IMR-90 (cell line): Measurements from ENCODE around the gene PRKN. TPM values are rescaled to one million over a fixed set of nuclear protein-coding genes. Genes with fewer than 3 reads are reported as not detected.

Experiments used
- ATAC-seq: fragments of 200-7000 bp; cut with Tn5 transposase; 2 replicates; pipeline ENCODE4 v1.9.1; 2020; ENCODE audit warnings: low read depth, mild to moderate bottlenecking, moderate library complexity
- BruUV-seq: library from RNA; stranded (reverse); fragments of 400-500 nt; replicated peaks from 2 replicates; lab custom pipeline; 2021; lab: Mats Ljungman, UMichigan
- CTCF ChIA-PET: fragments of 300-600 bp; formaldehyde crosslinking; extraction: SDS; loops from one replicate; lab custom pipeline; 2021; ENCODE audit warnings: antibody characterized with exemption; lab: Yijun Ruan, JAX
- POLR2A ChIA-PET: fragments of 300-600 bp; sonication (Branson Sonifier 250); formaldehyde crosslinking; loops from one replicate; lab custom pipeline; 2022; ENCODE audit warnings: antibody characterized with exemption; ENCODE audit not compliant: unreplicated experiment; lab: Charles Lee
- DNase-seq: peaks from one replicate; pipeline ENCODE4 v3.0.0; 2013
- H2AFZ ChIP-seq: replicated peaks from 2 replicates; pipeline ENCODE3; 2013; ENCODE audit warnings: low read length, mild to moderate bottlenecking; ENCODE audit not compliant: poor library complexity
- H2AK5ac ChIP-seq: 2 replicates; pipeline ENCODE4 v1.6.1; 2013; ENCODE audit warnings: low read depth, low read length, inconsistent platforms
- H2AK9ac ChIP-seq: replicated peaks from 2 replicates; pipeline ENCODE3; 2013; ENCODE audit warnings: mild to moderate bottlenecking, low read depth, low read length, moderate library complexity; ENCODE audit not compliant: poor library complexity
- H2BK120ac ChIP-seq: 2 replicates; pipeline ENCODE4 v1.6.1; 2013; ENCODE audit warnings: low read depth, low read length, inconsistent platforms
- H2BK15ac ChIP-seq: 3 replicates; pipeline ENCODE4 v1.6.1; 2013; ENCODE audit warnings: low read depth, low read length, inconsistent platforms
- H2BK20ac ChIP-seq: 2 replicates; pipeline ENCODE4 v1.6.1; 2013; ENCODE audit warnings: low read depth, mild to moderate bottlenecking, inconsistent platforms, low read length, moderate library complexity
- H2BK5ac ChIP-seq: 2 replicates; pipeline ENCODE4 v1.6.1; 2013; ENCODE audit warnings: mild to moderate bottlenecking, low read depth, low read length, inconsistent platforms; ENCODE audit not compliant: poor library complexity, severe bottlenecking
- H3K14ac ChIP-seq: replicated peaks from 2 replicates; pipeline ENCODE4 v1.6.1; 2013; ENCODE audit warnings: low read depth, low read length, inconsistent platforms
- H3K18ac ChIP-seq: 2 replicates; pipeline ENCODE4 v1.6.1; 2013; ENCODE audit warnings: low read depth, low read length, control low read depth
- H3K23ac ChIP-seq: 2 replicates; pipeline ENCODE4 v1.6.1; 2013; ENCODE audit warnings: low read depth, low read length, inconsistent platforms
- H3K27ac ChIP-seq: 2 replicates; pipeline ENCODE4 v1.5.1; 2013; ENCODE audit warnings: mild to moderate bottlenecking, control low read depth, low read length; ENCODE audit not compliant: insufficient read depth
- H3K27me3 ChIP-seq: 2 replicates; pipeline ENCODE4 v1.6.1; 2013; ENCODE audit warnings: low read length; ENCODE audit not compliant: control insufficient read depth, insufficient read depth
- H3K36me3 ChIP-seq: 2 replicates; pipeline ENCODE4 v1.6.1; 2013; ENCODE audit warnings: low read length, mixed read lengths; ENCODE audit not compliant: control insufficient read depth, insufficient read depth
- H3K4ac ChIP-seq: 2 replicates; pipeline ENCODE4 v1.6.1; 2013; ENCODE audit warnings: low read depth, low read length, inconsistent platforms
- H3K4me1 ChIP-seq: 2 replicates; pipeline ENCODE4 v1.6.1; 2013; ENCODE audit warnings: low read length, mixed read lengths; ENCODE audit not compliant: control insufficient read depth, insufficient read depth
- H3K4me2 ChIP-seq: 2 replicates; pipeline ENCODE4 v1.6.1; 2013; ENCODE audit warnings: low read depth, mild to moderate bottlenecking, control low read depth, low read length, moderate library complexity
- H3K4me3 ChIP-seq: 2 replicates; pipeline ENCODE4 v1.5.1; 2013; ENCODE audit warnings: low read depth, mild to moderate bottlenecking, control low read depth, low read length, moderate library complexity; ENCODE audit not compliant: insufficient read depth
- H3K56ac ChIP-seq: 2 replicates; pipeline ENCODE4 v1.6.1; 2013; ENCODE audit warnings: low read length, inconsistent platforms; ENCODE audit not compliant: insufficient read depth; ENCODE audit errors: extremely low read depth
- H3K79me1 ChIP-seq, 2 experiments: 2 replicates each; pipeline ENCODE4 v1.6.1; 2013; ENCODE audit warnings: low read length in 2 of 2, inconsistent platforms in 1 of 2, low read depth in 1 of 2
- H3K9ac ChIP-seq: 2 replicates; pipeline ENCODE4 v1.6.1; 2013; ENCODE audit warnings: low read depth, low read length, control low read depth
- H3K9me1 ChIP-seq: 2 replicates; pipeline ENCODE4 v1.6.1; 2013; ENCODE audit warnings: low read length, inconsistent platforms; ENCODE audit not compliant: insufficient read depth
- H3K9me3 ChIP-seq: 2 replicates; pipeline ENCODE4 v1.6.1; 2013; ENCODE audit warnings: low read length; ENCODE audit not compliant: control insufficient read depth, insufficient read depth
- H4K20me1 ChIP-seq: 2 replicates; pipeline ENCODE4 v1.6.1; 2013; ENCODE audit warnings: low read length, inconsistent platforms; ENCODE audit not compliant: insufficient read depth
- H4K5ac ChIP-seq: 2 replicates; pipeline ENCODE4 v1.6.1; 2013; ENCODE audit warnings: mild to moderate bottlenecking, low read depth, low read length, control low read depth
- H4K8ac ChIP-seq, 2 experiments: 2 replicates each; pipeline ENCODE4 v1.6.1; 2013; ENCODE audit warnings: low read depth in 2 of 2, low read length in 2 of 2, control low read depth in 1 of 2, inconsistent platforms in 1 of 2
- H4K91ac ChIP-seq: 2 replicates; pipeline ENCODE4 v1.6.1; 2013; ENCODE audit warnings: low read depth, low read length, inconsistent platforms; ENCODE audit not compliant: insufficient read depth
- BHLHE40 ChIP-seq: fragments of 150-350 bp; IDR thresholded peaks from 2 replicates; pipeline ENCODE4 v1.6.1; 2016; ENCODE audit warnings: mild to moderate bottlenecking, low read depth, low read length
- CEBPB ChIP-seq: IDR thresholded peaks from 2 replicates; pipeline ENCODE4 v1.6.1; 2012; ENCODE audit warnings: low read depth, low read length, improper control_type of control experiment
- CHD1 ChIP-seq: IDR thresholded peaks from 2 replicates; pipeline ENCODE4 v1.6.1; 2012; ENCODE audit warnings: low read depth, low read length, improper control_type of control experiment
- CTCF ChIP-seq: conservative IDR thresholded peaks from 2 replicates; pipeline ENCODE4 v1.5.1; 2012; ENCODE audit warnings: mild to moderate bottlenecking, low read depth, low read length, improper control_type of control experiment
- FOS ChIP-seq: fragments of 150-350 bp; IDR thresholded peaks from 2 replicates; pipeline ENCODE4 v1.6.1; 2016; ENCODE audit warnings: low read depth, low read length
- MAFK ChIP-seq: IDR thresholded peaks from 2 replicates; pipeline ENCODE4 v1.6.1; 2012; ENCODE audit warnings: low read depth, low read length, improper control_type of control experiment
- MAZ ChIP-seq: IDR thresholded peaks from 2 replicates; pipeline ENCODE4 v1.6.1; 2012; ENCODE audit warnings: low read depth, mild to moderate bottlenecking, low read length, improper control_type of control experiment, moderate library complexity, borderline replicate concordance
- MXI1 ChIP-seq: IDR thresholded peaks from 2 replicates; pipeline ENCODE4 v1.6.1; 2012; ENCODE audit warnings: low read depth, mild to moderate bottlenecking, low read length, moderate library complexity, borderline replicate concordance
- NFE2L2 ChIP-seq: fragments of 150-350 bp; IDR thresholded peaks from 2 replicates; pipeline ENCODE4 v1.6.1; 2016; ENCODE audit warnings: low read depth, mild to moderate bottlenecking, low read length
- POLR2A ChIP-seq: IDR thresholded peaks from 2 replicates; pipeline ENCODE4 v1.6.1; 2012; ENCODE audit warnings: mild to moderate bottlenecking, low read depth, low read length
- RAD21 ChIP-seq: IDR thresholded peaks from 2 replicates; pipeline ENCODE4 v1.6.1; 2012; ENCODE audit warnings: low read length, improper control_type of control experiment
- RCOR1 ChIP-seq: IDR thresholded peaks from 2 replicates; pipeline ENCODE4 v1.6.1; 2012; ENCODE audit warnings: mild to moderate bottlenecking, low read length, improper control_type of control experiment; ENCODE audit not compliant: insufficient replicate concordance
- RFX5 ChIP-seq: IDR thresholded peaks from 2 replicates; pipeline ENCODE4 v1.8.0; 2012; ENCODE audit warnings: low read depth, mild to moderate bottlenecking, low read length, moderate library complexity
- SMC3 ChIP-seq: fragments of 150-350 bp; IDR thresholded peaks from 2 replicates; pipeline ENCODE4 v1.6.1; 2016; ENCODE audit warnings: low read depth, mild to moderate bottlenecking, antibody characterized with exemption, low read length, moderate library complexity
- WGBS, 2 experiments: methylation state at CpG; one replicate each; pipeline versions ENCODE4 v1.1.5 to v1.1.7; 2013; ENCODE audit warnings: missing lambda C conversion rate in 2 of 2; ENCODE audit not compliant: insufficient read length in 1 of 2; ENCODE audit errors: extremely low coverage in 2 of 2; 5-methylcytosine and 5-hydroxymethylcytosine counted together
- dilution Hi-C: fragments of 300-500 bp; cut with HindIII; formaldehyde crosslinking; loops from one replicate; pipeline ENCODE4 v1.14.3; 2018; ENCODE audit warnings: low sequenced_read_pairs; ENCODE audit not compliant: unreplicated experiment
- in situ Hi-C: fragments of 300-500 bp; cut with MboI; formaldehyde crosslinking; loops from 3 replicates; pipeline ENCODE4 v1.14.3; 2019; ENCODE audit warnings: low sequenced_read_pairs, inconsistent platforms, mixed read lengths
- intact Hi-C: fragments of 100-400 bp; cut with micrococcal nuclease; formaldehyde crosslinking; loops from 2 replicates; pipeline ENCODE4 v1.10.0; 2022
- polyA plus RNA-seq, 3 experiments: library from polyadenylated mRNA; depleted of rRNA; stranded (reverse); fragments of >200 nt; gene quantifications; 2 replicates each; pipeline ENCODE4 v1.2.3, GENCODE V29; 2012; ENCODE audit warnings: low replicate concordance in 1 of 3
- total RNA-seq: library from RNA; depleted of rRNA; stranded (reverse); fragments of >200 nt; gene quantifications from 2 replicates; pipeline ENCODE4 v1.2.3, GENCODE V29; 2012
- TF ChIP-seq, protein P1 (sequence below): fragments of 150-350 bp; IDR thresholded peaks from 2 replicates; pipeline ENCODE4 v1.6.1; 2017; ENCODE audit warnings: mild to moderate bottlenecking, antibody characterized with exemption, low read length, low read depth
- TF ChIP-seq, protein P2 (sequence below): fragments of 150-350 bp; IDR thresholded peaks from 2 replicates; pipeline ENCODE4 v1.6.1; 2016; ENCODE audit warnings: low read depth, mild to moderate bottlenecking, low read length, moderate library complexity, borderline replicate concordance

The PRKN gene
- total and polyA plus RNA-seq, 2 of the 4 experiments (the other 2 are of a cell fraction): 0.15 to 0.18 TPM

DNA sequence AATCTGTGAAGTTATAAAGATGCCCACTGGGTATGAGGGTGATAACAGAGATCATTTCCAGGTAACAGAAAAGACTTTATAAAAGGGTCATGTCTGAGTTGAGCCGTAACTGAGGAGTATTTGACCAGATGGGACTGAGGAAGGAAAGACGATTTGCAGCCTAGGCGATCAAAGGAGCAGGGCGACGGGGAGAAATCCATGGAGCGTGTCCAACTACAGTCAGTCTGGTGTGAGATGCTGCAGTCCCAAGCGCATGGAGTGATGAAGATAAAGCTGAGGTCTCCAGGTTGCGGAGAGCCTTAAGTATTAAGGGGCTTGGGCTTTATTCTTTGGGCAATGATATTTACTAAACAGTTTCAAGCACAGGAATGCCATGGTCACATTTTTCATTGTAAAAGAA is 166.7 kb downstream of the PRKN start:
- no peak overlapping the region for H2AK5ac ChIP-seq
- H2BK15ac ChIP-seq: no peak overlapping the region
- H3K4me2 ChIP-seq: no peak overlapping the region
- H2BK5ac ChIP-seq: no peak overlapping the region
- H2AK9ac ChIP-seq: no peak overlapping the region
- H3K36me3 ChIP-seq: no peaks in the 10 kb centered on the region
- CTCF ChIA-PET: no interaction called here
- H3K4me3 ChIP-seq: no peak overlapping the region
- H3K14ac ChIP-seq: no peak overlapping the region
- ATAC-seq (no peak), DNase-seq (no peak)
- no peaks in the 10 kb centered on the region for H3K79me1 ChIP-seq
- no peak overlapping the region for H3K4ac ChIP-seq
- no peak overlapping the region for H4K91ac ChIP-seq
- 75% methylated on average over 4 of the region's 8 CpGs; no CpG with 5 or more reads in 1 of the 2 experiments for WGBS, 2 experiments
- no peak overlapping the region for H4K8ac ChIP-seq
- no TSS peak for BruUV-seq
- no peak overlapping the region for H3K27ac ChIP-seq
- no peak overlapping the region for H4K5ac ChIP-seq
- POLR2A ChIA-PET: no interaction called here
- no peak overlapping the region for H3K23ac ChIP-seq
- H2BK20ac ChIP-seq: no peak overlapping the region
- H3K18ac ChIP-seq: no peak overlapping the region
- H2AFZ ChIP-seq: no peak overlapping the region
- H3K56ac ChIP-seq: no peak overlapping the region
- no peak overlapping the region for H3K9ac ChIP-seq
- dilution Hi-C loops (no loop called here), intact Hi-C loops (no loop called here), in situ Hi-C loops (no loop called here)
- no peaks in the 10 kb centered on the region for H4K20me1 ChIP-seq
- H3K27me3 ChIP-seq: no peaks in the 10 kb centered on the region
- H3K9me3 ChIP-seq: peaks cover 16% of the 10 kb centered on the region
- TF ChIP-seq, protein P1, sequence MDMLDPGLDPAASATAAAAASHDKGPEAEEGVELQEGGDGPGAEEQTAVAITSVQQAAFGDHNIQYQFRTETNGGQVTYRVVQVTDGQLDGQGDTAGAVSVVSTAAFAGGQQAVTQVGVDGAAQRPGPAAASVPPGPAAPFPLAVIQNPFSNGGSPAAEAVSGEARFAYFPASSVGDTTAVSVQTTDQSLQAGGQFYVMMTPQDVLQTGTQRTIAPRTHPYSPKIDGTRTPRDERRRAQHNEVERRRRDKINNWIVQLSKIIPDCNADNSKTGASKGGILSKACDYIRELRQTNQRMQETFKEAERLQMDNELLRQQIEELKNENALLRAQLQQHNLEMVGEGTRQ: no peak
- TF ChIP-seq NFE2L2: no peak
- TF ChIP-seq RFX5: no peak
- no peak for TF ChIP-seq MAFK
- TF ChIP-seq, protein P2, sequence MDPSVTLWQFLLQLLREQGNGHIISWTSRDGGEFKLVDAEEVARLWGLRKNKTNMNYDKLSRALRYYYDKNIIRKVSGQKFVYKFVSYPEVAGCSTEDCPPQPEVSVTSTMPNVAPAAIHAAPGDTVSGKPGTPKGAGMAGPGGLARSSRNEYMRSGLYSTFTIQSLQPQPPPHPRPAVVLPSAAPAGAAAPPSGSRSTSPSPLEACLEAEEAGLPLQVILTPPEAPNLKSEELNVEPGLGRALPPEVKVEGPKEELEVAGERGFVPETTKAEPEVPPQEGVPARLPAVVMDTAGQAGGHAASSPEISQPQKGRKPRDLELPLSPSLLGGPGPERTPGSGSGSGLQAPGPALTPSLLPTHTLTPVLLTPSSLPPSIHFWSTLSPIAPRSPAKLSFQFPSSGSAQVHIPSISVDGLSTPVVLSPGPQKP: no peak
- no peak for TF ChIP-seq CTCF
- TF ChIP-seq MXI1: no peak
- no peak for TF ChIP-seq SMC3
- TF ChIP-seq POLR2A: no peak
- TF ChIP-seq CHD1: no peak
- TF ChIP-seq CEBPB: no peak
- no peak for TF ChIP-seq FOS
- no peak for TF ChIP-seq RAD21
- no peak for TF ChIP-seq MAZ
- no peak for TF ChIP-seq BHLHE40
- TF ChIP-seq RCOR1: no peak
- H3K9me1 ChIP-seq: no peaks in the 10 kb centered on the region
- no peaks in the 10 kb centered on the region for H3K4me1 ChIP-seq
- no peak overlapping the region for H2BK120ac ChIP-seq
